ENCODE data around the gene TTLL3.

The TTLL3 gene

GRCh38 chr3:9781978-9782603 lies 28.0 kb upstream of the TTLL3 start:
- no peak for DNase-seq (ENCODE audit: low read depth)

DNA sequence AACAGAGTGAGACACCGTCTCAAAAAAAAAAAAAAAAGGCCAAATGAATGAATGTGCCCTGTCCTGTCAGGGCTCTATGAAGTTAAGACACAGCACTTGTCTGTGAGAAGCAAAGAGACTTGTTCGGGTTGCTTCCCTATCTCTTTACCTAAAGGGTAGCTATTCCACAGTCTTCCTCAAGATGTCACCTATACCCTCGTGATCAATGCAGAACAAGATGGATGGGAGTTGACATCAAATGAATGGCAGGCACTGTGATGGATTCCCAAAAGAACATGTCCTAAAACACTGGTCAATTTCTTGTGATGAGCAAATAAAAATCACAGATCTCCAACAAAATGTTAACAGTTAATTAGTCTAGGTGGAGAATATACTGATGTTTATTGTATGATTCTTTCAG lies 27.3 kb upstream of the TTLL3 start:
- no peak for DNase-seq (ENCODE audit: low read depth)

- DNase-seq (ENCODE audit: low read depth): no peak
Observed at GRCh38 chr3:9783954-9784353, 26.1 kb upstream of the TTLL3 start.

DNA sequence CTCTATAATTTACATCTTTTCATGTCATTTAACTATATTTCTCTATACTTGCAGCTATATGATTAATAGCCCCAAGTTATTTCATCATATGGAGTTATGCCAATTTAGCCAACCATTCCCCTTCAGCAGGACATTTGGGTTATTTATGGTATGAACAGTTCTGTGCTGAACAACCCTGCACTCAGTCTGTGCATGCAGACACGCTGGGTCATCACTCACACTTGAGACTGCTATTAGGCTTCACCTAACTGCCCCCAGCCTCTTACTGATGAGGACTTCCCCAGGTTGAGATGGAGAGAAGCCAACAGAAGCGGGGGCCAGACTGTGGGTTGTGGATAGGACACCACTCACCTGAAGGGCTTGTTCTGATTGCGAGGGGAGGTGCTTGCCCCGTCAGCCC lies 25.1 kb upstream of the TTLL3 start:
- no peak for DNase-seq (ENCODE audit: low read depth)

DNA sequence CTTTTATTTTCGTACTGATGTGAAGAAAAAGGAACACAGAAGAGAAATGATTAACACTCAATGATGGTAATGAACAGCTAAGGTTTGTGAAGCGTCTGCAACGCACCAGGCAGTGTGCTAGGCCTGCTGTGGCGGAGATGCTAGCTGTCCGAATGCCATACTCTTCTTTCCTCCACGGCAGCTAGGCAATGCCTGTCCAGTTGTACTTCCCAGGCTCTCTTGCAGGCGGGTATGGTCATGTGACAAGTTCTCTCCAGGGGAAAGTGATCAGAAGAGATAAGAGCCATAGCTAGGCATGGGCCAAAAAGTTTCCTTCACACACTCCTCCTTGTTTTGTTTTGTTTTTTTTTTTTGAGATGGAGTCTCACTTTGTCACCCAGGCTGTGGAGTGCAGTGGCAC lies 24.5 kb upstream of the TTLL3 start:
- no peak for DNase-seq (ENCODE audit: low read depth)

GRCh38 chr3:9786209-9786739 lies 23.8 kb upstream of the TTLL3 start:
- DNase-seq (ENCODE audit: low read depth): no peak

GRCh38 chr3:9786825-9787669 lies 23.0 kb upstream of the TTLL3 start:
- DNase-seq (ENCODE audit: low read depth): no peak

DNA sequence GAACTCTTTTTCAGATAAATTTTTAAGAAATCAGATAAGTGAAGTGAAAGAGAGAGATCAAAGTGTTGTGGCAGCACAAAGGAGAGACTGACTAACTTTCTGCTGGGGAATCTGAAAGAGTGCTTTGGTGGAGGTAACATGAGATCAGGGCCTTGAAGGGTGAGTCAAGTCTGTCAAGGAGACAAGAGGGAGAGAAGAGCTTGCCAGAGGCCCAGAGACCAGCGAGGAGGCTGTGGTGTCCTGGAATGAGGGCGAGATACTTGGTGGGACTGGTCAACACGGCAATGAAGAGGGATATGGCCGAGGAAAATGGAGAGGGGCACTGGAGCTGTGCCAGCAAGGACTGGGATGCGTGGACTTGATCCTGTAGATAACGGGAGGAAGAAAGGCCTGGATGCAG lies 22.3 kb upstream of the TTLL3 start:
- DNase-seq (ENCODE audit: low read depth): peak; percentile 38

DNA sequence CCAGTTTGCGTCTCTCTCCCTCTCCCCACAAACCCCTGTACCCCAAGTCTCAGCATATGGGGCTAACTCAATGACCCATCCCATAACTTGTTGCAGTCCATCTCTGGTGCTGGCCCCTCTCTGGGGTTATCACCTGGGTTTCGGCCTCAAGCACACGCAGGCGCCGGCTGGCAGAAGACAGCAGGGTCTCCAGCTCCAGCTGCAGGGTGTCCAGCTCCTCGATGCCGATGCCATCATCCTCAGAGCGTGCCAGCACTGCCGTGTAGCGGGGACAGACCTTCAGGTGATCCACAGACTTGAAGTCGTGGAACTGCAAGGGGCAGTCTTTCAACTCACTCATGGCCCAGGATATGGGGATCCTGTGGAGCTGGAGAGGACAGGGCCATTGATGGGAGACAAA lies 18.9 kb upstream of the TTLL3 start:
- DNase-seq (ENCODE audit: low read depth): no peak

DNA sequence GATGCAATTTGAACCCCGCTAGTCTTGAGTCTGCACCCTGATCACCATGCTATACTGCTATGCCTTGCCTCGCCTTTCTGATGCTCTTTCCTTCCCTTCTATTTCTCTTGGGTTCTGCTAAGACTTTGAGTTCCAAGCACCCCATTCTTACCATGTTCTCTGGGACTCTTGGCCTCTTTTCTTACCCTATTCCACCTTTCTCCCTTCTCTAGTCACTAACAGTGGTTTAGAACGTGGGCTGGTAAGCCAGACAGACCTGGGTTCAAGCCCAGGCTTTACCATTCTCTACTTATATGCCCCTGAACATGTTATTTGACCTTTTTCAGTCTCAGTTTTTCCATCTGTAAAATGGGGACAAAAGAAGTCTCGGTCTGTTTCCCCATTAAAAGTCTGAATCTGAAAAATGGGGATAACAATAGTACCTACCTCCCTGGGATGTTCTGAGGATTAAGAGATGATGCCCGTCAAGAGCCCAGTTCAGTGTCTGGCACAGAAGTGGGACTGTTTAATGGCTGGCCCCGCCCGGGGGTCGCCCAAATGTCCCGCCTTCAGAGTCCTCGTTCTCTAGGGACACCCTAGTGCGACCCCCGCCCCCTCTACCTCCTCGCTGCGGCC lies 18.2 kb upstream of the TTLL3 start:
- no peak for DNase-seq (ENCODE audit: low read depth)

DNA sequence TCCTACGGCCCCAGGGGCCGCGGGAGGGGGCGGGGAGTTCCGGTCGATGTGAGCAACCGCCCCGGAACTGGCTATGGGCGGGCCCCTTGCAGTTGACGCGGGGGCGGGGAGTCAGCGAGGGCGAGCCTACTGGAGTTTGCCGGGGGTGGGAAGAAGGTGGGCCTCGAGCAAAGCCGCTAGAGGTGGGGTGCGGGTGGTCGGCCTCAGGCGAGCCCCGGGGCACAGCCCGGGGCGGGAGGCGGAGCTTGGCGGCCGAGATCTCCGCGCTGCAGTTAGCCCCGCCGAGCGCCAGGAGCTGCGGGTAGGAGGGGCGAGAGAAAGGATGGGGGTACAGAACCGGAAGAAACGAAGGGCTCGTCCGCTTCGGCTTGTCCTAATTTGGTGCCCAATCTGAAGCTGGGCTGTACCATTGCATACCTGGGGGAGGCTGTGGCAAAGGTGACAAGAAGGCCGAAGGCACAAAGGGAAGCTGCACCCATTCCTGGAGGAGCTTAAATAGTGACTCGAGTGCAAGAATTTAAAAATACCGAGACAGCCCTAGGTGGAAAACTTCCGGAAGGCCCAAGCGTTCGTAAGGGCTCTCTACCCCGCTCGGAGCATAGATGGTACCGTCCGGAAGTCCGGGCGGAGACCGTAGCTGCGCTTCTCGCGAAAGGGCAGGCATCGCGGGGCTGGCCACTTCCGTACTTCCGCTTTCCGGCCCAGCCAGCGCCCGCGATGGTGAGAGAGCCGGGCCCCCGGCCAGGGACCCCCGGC lies 17.5 kb upstream of the TTLL3 start, which contains the start of the genes ARPC4 and TADA3:
Gene ARPC4, plus strand, starts transcription at position 678 of the 756 bp plus-strand sequence. Its CDS starts 40 bp downstream, at position 718.
Gene TADA3, minus strand, starts transcription at position 69 of the 756 bp plus-strand sequence. CDS start 1,007 bp downstream, outside the sequence.
- DNase-seq (ENCODE audit: low read depth): peak; percentile 84

- no peak for DNase-seq (ENCODE audit: low read depth)
Observed at GRCh38 chr3:9793161-9793781, 16.8 kb upstream of the TTLL3 start.

GRCh38 chr3:9794400-9794799 lies 15.7 kb upstream of the TTLL3 start:
- DNase-seq (ENCODE audit: low read depth): no peak

DNA sequence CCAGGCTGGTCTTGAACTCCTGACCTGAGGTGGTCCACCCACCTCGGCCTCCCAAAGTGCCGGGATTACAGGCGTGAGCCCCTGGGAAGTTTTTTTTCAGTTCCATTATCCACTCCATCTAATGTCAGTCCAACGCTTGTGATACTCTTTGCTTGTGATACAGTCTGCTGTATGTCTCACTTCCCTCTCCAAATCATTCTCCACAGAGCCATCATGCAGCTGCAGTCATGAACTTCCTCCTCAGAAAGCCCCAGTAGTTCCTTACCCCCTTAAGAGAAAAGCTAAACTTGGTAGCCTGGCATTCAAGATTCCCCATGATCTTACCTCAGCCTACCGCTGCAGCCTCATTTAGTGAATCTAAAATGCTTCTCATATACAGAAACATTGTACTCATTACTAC lies 14.9 kb upstream of the TTLL3 start:
- no peak for DNase-seq (ENCODE audit: low read depth)

- no peak for DNase-seq (ENCODE audit: low read depth)
Observed at GRCh38 chr3:9797196-9797945, 12.7 kb upstream of the TTLL3 start.

DNA sequence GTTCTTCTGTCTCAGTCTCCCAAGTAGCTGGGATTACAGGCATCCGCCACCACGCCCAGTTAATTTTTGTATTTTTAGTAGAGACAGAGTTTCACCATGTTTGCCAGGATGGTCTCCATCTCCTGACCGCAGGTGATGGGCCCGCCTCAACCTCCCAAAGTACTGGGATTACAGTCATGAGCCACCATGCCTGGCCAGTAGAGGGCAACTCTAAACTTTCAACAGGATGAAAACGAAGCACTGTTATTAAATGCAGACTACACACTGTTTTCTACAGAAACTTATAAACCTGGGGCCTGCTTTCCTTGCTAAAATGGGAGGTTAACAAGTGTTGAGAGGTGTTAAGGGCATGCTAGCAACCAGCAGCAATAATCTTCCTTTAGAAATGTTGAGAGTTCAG lies 9.5 kb upstream of the TTLL3 start:
- DNase-seq (ENCODE audit: low read depth): no peak

GRCh38 chr3:9803494-9803893 lies 6.6 kb upstream of the TTLL3 start:
- no peak for DNase-seq (ENCODE audit: low read depth)

- no peak for DNase-seq (ENCODE audit: low read depth)
Observed at GRCh38 chr3:9804996-9805395, 5.1 kb upstream of the TTLL3 start.

DNA sequence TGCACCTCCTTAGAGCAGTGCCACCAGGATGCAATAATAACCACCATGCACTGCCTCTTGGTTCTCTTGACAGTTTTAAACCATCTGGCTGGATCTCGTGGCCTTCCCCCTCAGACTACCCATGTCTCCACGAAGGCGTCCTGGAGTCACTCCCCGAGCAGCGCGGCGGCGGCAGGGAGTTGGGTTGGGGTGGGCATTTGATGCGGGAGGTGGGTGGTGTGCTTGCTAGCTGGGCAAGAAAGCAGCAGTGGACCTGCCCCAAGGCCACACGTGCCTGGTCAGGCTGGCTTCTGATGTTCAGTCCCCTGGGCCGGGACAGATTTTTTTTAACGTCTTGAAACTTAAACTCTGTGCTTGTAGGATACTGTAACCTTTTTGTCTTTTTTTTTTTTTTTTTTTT lies 3.9 kb upstream of the TTLL3 start:
- DNase-seq (ENCODE audit: low read depth): no peak

DNA sequence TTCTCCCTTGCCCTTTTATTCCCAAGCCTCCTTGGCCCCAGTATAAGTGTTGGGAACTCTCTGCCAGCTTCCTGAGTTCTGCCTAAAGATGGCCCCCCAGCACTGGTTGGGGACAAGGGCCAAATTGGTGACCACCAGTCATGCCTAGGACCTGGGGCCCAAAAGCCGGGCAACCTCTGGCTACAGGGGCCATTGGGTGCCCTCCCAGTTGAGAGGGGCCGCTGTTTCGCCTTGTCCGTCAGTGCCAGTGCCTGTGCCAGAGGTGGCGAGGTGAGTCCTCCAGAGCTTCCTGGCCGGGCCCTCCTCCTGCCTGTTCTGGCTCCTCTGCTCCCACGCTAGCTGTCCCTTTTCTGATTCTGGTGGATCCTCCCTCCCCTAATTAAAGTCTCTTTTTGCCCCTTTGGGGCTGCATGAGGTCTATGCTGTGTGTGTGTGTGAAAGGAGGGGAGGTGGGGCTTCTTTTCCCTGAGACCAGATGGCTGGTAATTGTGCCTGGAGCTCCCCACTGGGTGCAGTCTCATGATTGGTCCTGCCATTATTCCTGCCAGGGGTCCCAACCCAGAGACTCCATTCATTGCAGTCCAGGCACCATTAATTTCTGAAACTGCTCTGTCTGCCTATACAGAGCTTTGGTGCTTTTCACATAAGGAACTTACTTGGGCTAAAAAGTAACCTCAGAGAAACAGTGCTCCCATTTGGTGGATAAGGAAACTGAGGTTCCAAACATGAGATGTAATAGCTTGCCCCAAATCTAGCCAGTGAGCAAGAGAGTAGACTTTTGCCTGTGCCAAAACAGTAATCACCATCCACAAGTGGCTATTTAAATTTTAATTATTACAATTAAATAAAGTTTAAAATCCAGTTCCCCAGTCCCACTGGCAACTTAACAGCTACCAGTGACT lies 3.1 kb upstream of the TTLL3 start:
- DNase-seq (ENCODE audit: low read depth): no peak
